Fibroblast of the aortic adventitia (primary cell): ENCODE data around the gene ZFYVE26. TPM values are rescaled to one million over a fixed set of nuclear protein-coding genes. Genes with fewer than 3 reads are reported as not detected.
A peak's percentile ranks its signal among the peaks of the same experiment; 100 is the strongest.

ENCODE experiments used
- DNase-seq: peaks from one replicate; pipeline ENCODE4 v3.0.0-alpha.2; 2010; ENCODE audit warnings: low read depth
- H3K4me3 ChIP-seq: 2 replicates; pipeline ENCODE4 v1.5.1; 2011; ENCODE audit warnings: low read depth, mild to moderate bottlenecking, control low read depth, low read length, moderate library complexity
- total RNA-seq: library from RNA; depleted of rRNA; stranded (reverse); fragments of >200 nt; gene quantifications from 2 replicates; pipeline ENCODE4 v1.2.3, GENCODE V29; 2012; ENCODE audit warnings: low replicate concordance
- TF ChIP-seq, protein P1 (sequence below): IDR thresholded peaks from 2 replicates; pipeline ENCODE4 v1.5.1; 2011; ENCODE audit warnings: mild to moderate bottlenecking, low read length, control low read depth, inconsistent platforms; ENCODE audit not compliant: insufficient read depth

Gene ZFYVE26
- total RNA-seq, 1 donor = 30.8 TPM

DNA sequence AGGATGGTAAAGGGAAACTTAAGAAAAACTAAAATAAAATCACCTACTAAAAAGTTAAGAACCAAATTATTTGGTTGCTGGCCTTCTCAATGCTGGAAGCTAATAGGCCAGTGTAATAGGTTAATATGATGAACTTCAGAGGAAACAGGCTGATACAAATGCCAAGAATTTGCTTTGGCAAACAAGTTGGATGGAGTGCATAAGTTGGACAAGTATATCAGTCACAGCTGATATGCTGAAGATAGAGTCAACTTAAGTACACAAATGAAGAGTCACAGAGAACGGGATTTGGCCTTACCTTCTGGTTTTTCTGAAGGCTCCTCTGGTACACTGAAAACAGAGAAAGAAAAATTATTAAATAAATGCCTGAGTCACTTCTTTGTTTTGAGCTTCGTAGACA lies 48.2 kb downstream of the ZFYVE26 start:
- TF ChIP-seq, protein P1, sequence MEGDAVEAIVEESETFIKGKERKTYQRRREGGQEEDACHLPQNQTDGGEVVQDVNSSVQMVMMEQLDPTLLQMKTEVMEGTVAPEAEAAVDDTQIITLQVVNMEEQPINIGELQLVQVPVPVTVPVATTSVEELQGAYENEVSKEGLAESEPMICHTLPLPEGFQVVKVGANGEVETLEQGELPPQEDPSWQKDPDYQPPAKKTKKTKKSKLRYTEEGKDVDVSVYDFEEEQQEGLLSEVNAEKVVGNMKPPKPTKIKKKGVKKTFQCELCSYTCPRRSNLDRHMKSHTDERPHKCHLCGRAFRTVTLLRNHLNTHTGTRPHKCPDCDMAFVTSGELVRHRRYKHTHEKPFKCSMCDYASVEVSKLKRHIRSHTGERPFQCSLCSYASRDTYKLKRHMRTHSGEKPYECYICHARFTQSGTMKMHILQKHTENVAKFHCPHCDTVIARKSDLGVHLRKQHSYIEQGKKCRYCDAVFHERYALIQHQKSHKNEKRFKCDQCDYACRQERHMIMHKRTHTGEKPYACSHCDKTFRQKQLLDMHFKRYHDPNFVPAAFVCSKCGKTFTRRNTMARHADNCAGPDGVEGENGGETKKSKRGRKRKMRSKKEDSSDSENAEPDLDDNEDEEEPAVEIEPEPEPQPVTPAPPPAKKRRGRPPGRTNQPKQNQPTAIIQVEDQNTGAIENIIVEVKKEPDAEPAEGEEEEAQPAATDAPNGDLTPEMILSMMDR = no peak
- H3K4me3 ChIP-seq = no peak overlapping the region
- DNase-seq = peak; percentile 1

DNA sequence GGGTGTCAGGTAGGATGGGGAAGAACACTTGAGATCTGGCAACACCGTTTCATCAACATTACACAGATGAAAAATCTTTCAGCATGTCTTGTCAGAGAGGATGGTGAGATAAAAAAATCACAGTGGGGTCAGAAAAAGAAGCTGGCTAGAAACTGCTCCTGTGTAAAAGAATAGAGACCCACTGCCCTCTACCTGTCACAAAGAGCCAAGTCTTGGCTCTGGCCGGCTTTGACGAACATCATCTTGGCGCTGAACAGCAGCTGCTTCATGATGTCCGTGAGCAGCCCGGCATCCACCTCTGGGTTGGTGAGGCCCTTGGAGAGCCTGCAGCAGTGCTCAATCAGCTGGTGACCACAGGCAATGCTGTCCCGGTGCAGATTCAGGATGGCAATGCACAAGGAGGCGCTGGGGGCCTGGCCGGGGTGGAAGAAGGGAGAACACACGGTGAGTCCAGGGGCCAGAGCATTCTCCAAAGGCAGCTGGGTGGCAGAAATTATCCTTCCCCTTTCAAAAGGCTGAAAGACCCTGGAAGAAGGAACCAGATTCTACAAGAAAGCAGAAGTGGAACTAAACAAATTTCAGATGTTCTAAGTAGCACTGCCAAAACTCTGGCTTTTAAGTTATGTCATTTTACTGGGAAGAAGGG lies 50.2 kb downstream of the ZFYVE26 start:
- TF ChIP-seq, protein P1 = no peak
- DNase-seq = no peak
- H3K4me3 ChIP-seq = no peak overlapping the region

DNA sequence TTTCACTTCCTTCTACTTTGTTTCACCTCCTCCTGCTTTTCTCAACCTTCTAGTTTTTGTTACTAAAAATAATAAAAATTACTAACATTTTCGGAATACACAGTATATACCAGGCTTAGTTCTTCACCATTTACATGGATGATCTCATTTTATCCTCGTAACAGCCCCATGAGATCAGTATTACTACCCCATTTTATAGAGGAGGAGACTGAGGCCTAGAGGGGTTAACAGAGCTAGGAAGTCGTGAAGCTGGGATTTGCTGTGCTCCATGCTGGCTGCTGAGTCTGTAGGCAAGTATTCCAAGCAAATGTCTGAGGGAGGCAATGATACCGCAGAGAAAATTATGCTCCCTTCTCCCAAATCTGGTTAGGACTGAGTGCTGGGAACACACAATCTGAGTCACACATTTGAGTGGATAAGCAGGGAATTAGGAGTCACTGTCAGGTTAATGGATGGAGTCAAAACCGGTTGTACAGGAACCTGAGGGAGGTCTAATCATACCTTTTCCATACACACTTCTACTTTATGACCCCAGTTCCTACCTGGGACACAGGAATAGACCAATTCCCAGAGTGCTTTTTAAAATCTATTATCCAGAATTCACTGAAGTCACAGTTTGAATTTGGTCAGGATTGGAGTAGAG lies 51.1 kb downstream of the ZFYVE26 start:
- DNase-seq = no peak
- TF ChIP-seq, protein P1 = no peak
- no peak overlapping the region for H3K4me3 ChIP-seq

DNA sequence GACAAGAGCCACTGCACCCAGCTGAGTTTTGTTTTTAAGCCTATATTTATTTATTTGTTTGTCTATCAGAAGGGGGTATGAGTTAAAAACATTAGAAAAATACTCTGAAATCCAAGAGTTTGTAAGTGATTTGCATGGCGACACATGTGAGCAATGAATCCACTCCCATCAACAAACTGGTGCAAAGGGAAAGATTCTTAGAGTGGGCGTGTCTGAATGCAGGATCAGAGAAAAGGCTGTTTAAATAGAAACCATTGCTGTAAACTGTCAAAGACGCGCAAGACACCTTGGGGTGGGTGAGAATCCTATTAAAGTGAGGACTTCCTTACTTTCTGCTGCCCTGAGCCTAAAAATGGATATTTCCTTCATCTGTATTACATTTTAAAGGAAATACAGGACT lies 51.9 kb downstream of the ZFYVE26 start:
- no peak for DNase-seq
- no peak overlapping the region for H3K4me3 ChIP-seq
- TF ChIP-seq, protein P1 = no peak

DNA sequence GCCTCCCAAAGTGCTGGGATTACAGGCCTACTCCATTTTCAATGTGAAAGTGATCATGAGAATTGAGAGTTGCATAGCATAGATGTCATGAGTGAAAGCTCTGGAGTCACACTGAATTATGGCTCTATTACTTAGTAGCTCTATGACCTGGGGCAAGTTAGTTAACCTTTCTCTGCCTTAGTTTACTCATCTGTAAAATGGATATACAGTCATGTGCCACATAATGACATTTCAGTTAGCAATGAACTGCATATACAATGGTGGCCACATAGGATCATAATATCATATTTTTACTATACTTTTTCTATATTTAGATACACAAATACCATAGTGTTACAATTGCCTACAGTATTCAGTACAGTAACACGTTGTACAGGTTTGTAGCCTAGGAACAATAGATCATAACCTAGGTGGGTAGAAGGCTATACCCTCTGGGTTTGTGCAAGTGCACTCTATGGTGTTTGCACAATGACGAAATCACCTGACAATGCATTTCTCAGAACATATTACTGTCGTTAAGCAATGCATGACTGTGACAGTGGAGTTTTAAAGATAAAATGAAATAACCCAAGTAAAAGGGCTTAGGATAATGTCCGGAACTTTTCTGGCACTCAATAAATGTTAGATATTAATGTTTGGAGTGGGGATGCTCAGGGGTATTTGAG lies 53.1 kb downstream of the ZFYVE26 start:
- TF ChIP-seq, protein P1 = no peak
- DNase-seq = no peak
- H3K4me3 ChIP-seq = no peak overlapping the region

DNA sequence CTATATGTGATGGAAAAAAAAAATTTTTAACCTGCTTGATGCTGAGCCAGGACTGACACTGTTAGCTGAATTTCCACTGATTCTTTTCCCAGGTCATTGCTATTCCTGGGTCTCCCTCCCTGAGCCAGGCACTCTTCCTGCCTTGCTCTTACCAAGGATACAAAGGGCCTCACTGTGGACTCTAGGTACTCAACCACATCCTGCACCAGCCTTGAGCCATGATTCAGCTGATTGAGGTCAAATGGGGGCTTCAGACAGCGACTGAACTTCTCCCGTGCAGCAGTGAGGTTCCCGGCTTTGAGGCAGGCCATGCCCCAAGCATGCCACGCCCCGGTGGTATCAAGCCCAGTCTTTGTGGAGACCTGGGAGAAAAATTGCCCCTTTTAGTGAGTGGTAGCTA lies 54.3 kb downstream of the ZFYVE26 start:
- no peak overlapping the region for H3K4me3 ChIP-seq
- TF ChIP-seq, protein P1 = no peak
- DNase-seq = no peak
